ENCODE measurements around the gene ACTL7A. TPM values are rescaled to one million over a fixed set of nuclear protein-coding genes. Genes with fewer than 3 reads are reported as not detected.

Gene ACTL7A
- polyA plus RNA-seq, 1 donor from 2014 or later, result not detected

GRCh38 chr9:108832179-108832500, 29.9 kb upstream of the ACTL7A start:
- H3K36me3 ChIP-seq (ENCODE audit: insufficient read depth, low read length), result no peaks in the 10 kb centered on the region
- H3K4me3 ChIP-seq (ENCODE audit: low read length), result no peak overlapping the region
- no peaks in the 10 kb centered on the region for H3K27me3 ChIP-seq (ENCODE audit: insufficient read depth, low read depth, low read length)
- TF ChIP-seq SMC3 (conservative IDR thresholded peaks at IDR 0.05; ENCODE audit: poor library complexity) (no peak), TAF1 (IDR thresholded peaks at IDR 0.05; ENCODE audit: low read depth) (no peak), EZH2 (IDR thresholded peaks at IDR 0.05; ENCODE audit: borderline replicate concordance, insufficient read depth, low read length, poor library complexity, severe bottlenecking) (no peak), EP300 (conservative IDR thresholded peaks at IDR 0.05; ENCODE audit: poor library complexity, severe bottlenecking) (no peak), POLR2AphosphoS5 (IDR thresholded peaks at IDR 0.05) (no peak), CTCF (IDR thresholded peaks at IDR 0.05; ENCODE audit: poor library complexity, severe bottlenecking) (no peak), MXI1 (conservative IDR thresholded peaks at IDR 0.05; ENCODE audit: poor library complexity, severe bottlenecking) (no peak), REST (IDR thresholded peaks at IDR 0.05; ENCODE audit: borderline replicate concordance) (no peak), RAD21 (conservative IDR thresholded peaks at IDR 0.05) (no peak)
- no peak overlapping the region for H2AFZ ChIP-seq (ENCODE audit: low read depth, low read length)
- no peak overlapping the region for H3K9ac ChIP-seq (ENCODE audit: low read length)
- H3K9me2 ChIP-seq (ENCODE audit: insufficient read depth, low read length), result no peaks in the 10 kb centered on the region
- H3K9me3 ChIP-seq (ENCODE audit: low read length), result no peaks in the 10 kb centered on the region
- no peaks in the 10 kb centered on the region for H4K20me1 ChIP-seq (ENCODE audit: insufficient read depth)
- H3K79me2 ChIP-seq (replicated peaks; ENCODE audit: insufficient read depth, low read length), result no peaks in the 10 kb centered on the region
- no peaks in the 10 kb centered on the region for H3F3A ChIP-seq (ENCODE audit: insufficient read depth, low read length, poor library complexity, severe bottlenecking)
- no peak overlapping the region for H3K4me2 ChIP-seq (ENCODE audit: low read length)
- H3K27ac ChIP-seq (ENCODE audit: low read length), result no peak overlapping the region

GRCh38 chr9:108834959-108835665, 27.0 kb upstream of the ACTL7A start:
- Histone ChIP-seq H3K36me3 (ENCODE audit: insufficient read depth, low read length) (no peaks in the 10 kb centered on the region), H3K4me2 (ENCODE audit: low read length) (no peak overlapping the region)

More at GRCh38 chr9:108834959-108835665, 27.0 kb upstream of the ACTL7A start:
- Histone ChIP-seq H3K4me3 (ENCODE audit: low read length) (no peak overlapping the region), H3K9ac (ENCODE audit: low read length) (no peak overlapping the region), H3K27me3 (ENCODE audit: insufficient read depth, low read depth, low read length) (no peaks in the 10 kb centered on the region), H4K20me1 (ENCODE audit: insufficient read depth) (no peaks in the 10 kb centered on the region), H3F3A (ENCODE audit: insufficient read depth, low read length, poor library complexity, severe bottlenecking) (no peaks in the 10 kb centered on the region), H3K9me2 (ENCODE audit: insufficient read depth, low read length) (no peaks in the 10 kb centered on the region), H3K79me2 (replicated peaks; ENCODE audit: insufficient read depth, low read length) (no peaks in the 10 kb centered on the region), H3K27ac (ENCODE audit: low read length) (no peak overlapping the region), H3K9me3 (ENCODE audit: low read length) (no peaks in the 10 kb centered on the region), H2AFZ (ENCODE audit: low read depth, low read length) (no peak overlapping the region)
- TF ChIP-seq EZH2 (IDR thresholded peaks at IDR 0.05; ENCODE audit: borderline replicate concordance, insufficient read depth, low read length, poor library complexity, severe bottlenecking) (no peak), REST (IDR thresholded peaks at IDR 0.05; ENCODE audit: borderline replicate concordance) (no peak), MXI1 (conservative IDR thresholded peaks at IDR 0.05; ENCODE audit: poor library complexity, severe bottlenecking) (no peak), SMC3 (conservative IDR thresholded peaks at IDR 0.05; ENCODE audit: poor library complexity) (no peak)

Data from neural cell (in vitro differentiated cells).